ENCODE data around the gene MTSS2. TPM values are rescaled to one million over a fixed set of nuclear protein-coding genes. Genes with fewer than 3 reads are reported as not detected.

The MTSS2 gene
- total RNA-seq (16.1 and 19.6 TPM in 2 replicates), polyA plus RNA-seq (10.4 and 16.5 TPM in 2 replicates)

- Histone ChIP-seq H3K4me2 (peak within 1 kb of the TSS; percentile 94), H3K79me2 (peaks cover 44% of the 10 kb centered on the region), H2AFZ (no peak within 1 kb of the TSS), H3K27me3 (no peaks in the 10 kb centered on the region), H3K9me3 (ENCODE audit: low read depth) (no peaks in the 10 kb centered on the region), H3K27ac (peak within 1 kb of the TSS; percentile 93), H3K4me3 (peak within 1 kb of the TSS; percentile 82), H3K4me1 (ENCODE audit: insufficient read depth) (peaks cover 74% of the 10 kb centered on the region), H3K36me3 (replicated peaks; ENCODE audit: insufficient read depth, low read depth) (no peaks in the 10 kb centered on the region), H3K9me2 (replicated peaks; ENCODE audit: insufficient read depth) (no peaks in the 10 kb centered on the region), H4K20me1 (ENCODE audit: insufficient read depth, poor library complexity, severe bottlenecking) (peaks cover 37% of the 10 kb centered on the region)
- DNase-seq (ENCODE audit: low spot score), result peak; percentile 95
- TF ChIP-seq EZH2phosphoT487 (IDR thresholded peaks at IDR 0.05; ENCODE audit: low read depth, severe bottlenecking, unreplicated experiment) (no peak), CTCF (IDR thresholded peaks at IDR 0.05; ENCODE audit: poor library complexity) (no peak), EZH2 (IDR thresholded peaks at IDR 0.05; ENCODE audit: borderline replicate concordance) (no peak)
- WGBS (ENCODE audit: low lambda C conversion rate, missing lambda C conversion rate), result 0% methylated on average over 14 of the region's 72 CpGs
Observed at GRCh38 chr16:70685938-70686375, at the start of gene MTSS2. TSS of gene MTSS2 (minus strand) at chr16:70686053. CDS start at chr16:70685791, 262 bp downstream.

DNA sequence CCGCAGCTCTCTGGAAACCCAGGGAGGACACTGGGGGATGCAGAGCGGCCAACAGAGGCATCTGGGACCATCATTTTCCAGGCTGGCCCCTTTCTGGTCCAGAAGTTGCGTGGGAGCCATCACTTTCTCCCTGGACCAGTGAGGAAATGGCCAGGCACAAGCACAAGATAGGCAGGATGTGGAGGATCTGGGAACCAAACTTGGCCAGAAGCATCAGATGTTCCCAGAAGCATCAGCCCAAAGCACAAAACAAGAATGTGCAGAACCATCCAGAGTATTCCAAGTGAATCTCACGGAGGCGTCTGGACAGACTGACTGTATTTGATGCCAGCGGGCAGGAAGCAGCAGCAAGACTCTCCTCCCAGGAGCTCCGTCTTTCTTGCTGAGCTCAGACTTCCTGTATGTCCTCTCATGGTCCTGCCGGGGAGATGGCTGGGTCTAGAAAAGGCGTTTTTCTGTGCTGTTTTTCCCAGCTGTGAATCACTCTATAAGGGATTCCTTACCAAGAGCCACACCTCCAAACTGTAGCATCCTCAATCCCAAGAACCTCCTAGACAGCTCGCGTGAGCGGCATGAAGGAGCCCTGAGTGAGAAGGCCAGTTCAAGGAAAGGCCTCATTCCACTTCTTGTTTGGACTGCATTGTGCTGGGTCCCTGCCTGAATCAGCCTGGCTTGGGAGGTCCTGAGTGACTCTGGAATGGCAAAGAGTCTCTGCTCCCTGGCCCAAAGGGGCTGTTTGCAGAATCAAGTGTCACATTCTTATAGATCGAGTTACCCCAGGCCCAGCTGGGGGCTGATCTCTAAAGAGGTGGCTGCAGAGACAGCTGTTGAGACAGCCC, 49.5 kb upstream of the MTSS2 start:
- H2AFZ ChIP-seq, result no peak overlapping the region

GRCh38 chr16:70734522-70735095, 48.8 kb upstream of the MTSS2 start:
- Histone ChIP-seq H3K27ac (no peak overlapping the region), H3K9me3 (ENCODE audit: low read depth) (no peaks in the 10 kb centered on the region), H3K4me3 (no peak overlapping the region), H2AFZ (no peak overlapping the region), H4K20me1 (ENCODE audit: insufficient read depth, poor library complexity, severe bottlenecking) (no peaks in the 10 kb centered on the region), H3K4me2 (no peak overlapping the region), H3K4me1 (ENCODE audit: insufficient read depth) (peaks cover 31% of the 10 kb centered on the region), H3K27me3 (no peaks in the 10 kb centered on the region), H3K9me2 (replicated peaks; ENCODE audit: insufficient read depth) (no peaks in the 10 kb centered on the region), H3K36me3 (replicated peaks; ENCODE audit: insufficient read depth, low read depth) (no peaks in the 10 kb centered on the region), H3K79me2 (no peaks in the 10 kb centered on the region)
- DNase-seq (ENCODE audit: low spot score), result no peak
- no peak for TF ChIP-seq CTCF (IDR thresholded peaks at IDR 0.05; ENCODE audit: poor library complexity)
- no peak for TF ChIP-seq EZH2 (IDR thresholded peaks at IDR 0.05; ENCODE audit: borderline replicate concordance)
- no peak for TF ChIP-seq EZH2phosphoT487 (IDR thresholded peaks at IDR 0.05; ENCODE audit: low read depth, severe bottlenecking, unreplicated experiment)
- WGBS (ENCODE audit: low lambda C conversion rate, missing lambda C conversion rate), result 99% methylated on average over 4 of the region's 4 CpGs

More for the DNA sequence above, 49.5 kb upstream of the MTSS2 start:
- no peaks in the 10 kb centered on the region for H3K36me3 ChIP-seq (replicated peaks; ENCODE audit: insufficient read depth, low read depth)
- H3K4me1 ChIP-seq (ENCODE audit: insufficient read depth), result peaks cover 31% of the 10 kb centered on the region
- no peak for DNase-seq (ENCODE audit: low spot score)
- H3K4me3 ChIP-seq, result no peak overlapping the region
- no peaks in the 10 kb centered on the region for H4K20me1 ChIP-seq (ENCODE audit: insufficient read depth, poor library complexity, severe bottlenecking)
- WGBS (ENCODE audit: low lambda C conversion rate, missing lambda C conversion rate), result 82% methylated on average over 13 of the region's 13 CpGs
- TF ChIP-seq CTCF (IDR thresholded peaks at IDR 0.05; ENCODE audit: poor library complexity) (no peak), EZH2 (IDR thresholded peaks at IDR 0.05; ENCODE audit: borderline replicate concordance) (no peak), EZH2phosphoT487 (IDR thresholded peaks at IDR 0.05; ENCODE audit: low read depth, severe bottlenecking, unreplicated experiment) (no peak)
- no peak overlapping the region for H3K4me2 ChIP-seq
- no peaks in the 10 kb centered on the region for H3K9me2 ChIP-seq (replicated peaks; ENCODE audit: insufficient read depth)
- no peaks in the 10 kb centered on the region for H3K9me3 ChIP-seq (ENCODE audit: low read depth)
- H3K27ac ChIP-seq, result no peak overlapping the region
- no peaks in the 10 kb centered on the region for H3K79me2 ChIP-seq
- H3K27me3 ChIP-seq, result no peaks in the 10 kb centered on the region

Measured in hepatocyte (in vitro differentiated cells).